GM18505 (cell line): ENCODE data around the gene THSD7B.
"Not testable (repeated sequence)": the region's sequence is repeated elsewhere in the genome, so short reads cannot be mapped to it uniquely, and the experiment has no call there.

Source experiments
- ATAC-seq: cut with Tn5 transposase; IDR thresholded peaks from one replicate; pipeline ENCODE4 v1.9.1; 2021; ENCODE audit not compliant: unreplicated experiment
- POLR2A ChIP-seq: IDR thresholded peaks from 4 replicates; pipeline ENCODE4 v1.6.1; 2011; ENCODE audit warnings: borderline replicate concordance; ENCODE audit not compliant: insufficient read depth, insufficient read length; ENCODE audit errors: extremely low read depth

The THSD7B gene, protein sequence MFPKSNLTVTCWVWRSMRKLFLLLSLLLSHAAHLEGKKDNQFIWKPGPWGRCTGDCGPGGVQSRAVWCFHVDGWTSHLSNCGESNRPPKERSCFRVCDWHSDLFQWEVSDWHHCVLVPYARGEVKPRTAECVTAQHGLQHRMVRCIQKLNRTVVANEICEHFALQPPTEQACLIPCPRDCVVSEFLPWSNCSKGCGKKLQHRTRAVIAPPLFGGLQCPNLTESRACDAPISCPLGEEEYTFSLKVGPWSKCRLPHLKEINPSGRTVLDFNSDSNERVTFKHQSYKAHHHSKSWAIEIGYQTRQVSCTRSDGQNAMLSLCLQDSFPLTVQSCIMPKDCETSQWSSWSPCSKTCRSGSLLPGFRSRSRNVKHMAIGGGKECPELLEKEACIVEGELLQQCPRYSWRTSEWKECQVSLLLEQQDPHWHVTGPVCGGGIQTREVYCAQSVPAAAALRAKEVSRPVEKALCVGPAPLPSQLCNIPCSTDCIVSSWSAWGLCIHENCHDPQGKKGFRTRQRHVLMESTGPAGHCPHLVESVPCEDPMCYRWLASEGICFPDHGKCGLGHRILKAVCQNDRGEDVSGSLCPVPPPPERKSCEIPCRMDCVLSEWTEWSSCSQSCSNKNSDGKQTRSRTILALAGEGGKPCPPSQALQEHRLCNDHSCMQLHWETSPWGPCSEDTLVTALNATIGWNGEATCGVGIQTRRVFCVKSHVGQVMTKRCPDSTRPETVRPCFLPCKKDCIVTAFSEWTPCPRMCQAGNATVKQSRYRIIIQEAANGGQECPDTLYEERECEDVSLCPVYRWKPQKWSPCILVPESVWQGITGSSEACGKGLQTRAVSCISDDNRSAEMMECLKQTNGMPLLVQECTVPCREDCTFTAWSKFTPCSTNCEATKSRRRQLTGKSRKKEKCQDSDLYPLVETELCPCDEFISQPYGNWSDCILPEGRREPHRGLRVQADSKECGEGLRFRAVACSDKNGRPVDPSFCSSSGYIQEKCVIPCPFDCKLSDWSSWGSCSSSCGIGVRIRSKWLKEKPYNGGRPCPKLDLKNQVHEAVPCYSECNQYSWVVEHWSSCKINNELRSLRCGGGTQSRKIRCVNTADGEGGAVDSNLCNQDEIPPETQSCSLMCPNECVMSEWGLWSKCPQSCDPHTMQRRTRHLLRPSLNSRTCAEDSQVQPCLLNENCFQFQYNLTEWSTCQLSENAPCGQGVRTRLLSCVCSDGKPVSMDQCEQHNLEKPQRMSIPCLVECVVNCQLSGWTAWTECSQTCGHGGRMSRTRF (N-terminal part only)

DNA sequence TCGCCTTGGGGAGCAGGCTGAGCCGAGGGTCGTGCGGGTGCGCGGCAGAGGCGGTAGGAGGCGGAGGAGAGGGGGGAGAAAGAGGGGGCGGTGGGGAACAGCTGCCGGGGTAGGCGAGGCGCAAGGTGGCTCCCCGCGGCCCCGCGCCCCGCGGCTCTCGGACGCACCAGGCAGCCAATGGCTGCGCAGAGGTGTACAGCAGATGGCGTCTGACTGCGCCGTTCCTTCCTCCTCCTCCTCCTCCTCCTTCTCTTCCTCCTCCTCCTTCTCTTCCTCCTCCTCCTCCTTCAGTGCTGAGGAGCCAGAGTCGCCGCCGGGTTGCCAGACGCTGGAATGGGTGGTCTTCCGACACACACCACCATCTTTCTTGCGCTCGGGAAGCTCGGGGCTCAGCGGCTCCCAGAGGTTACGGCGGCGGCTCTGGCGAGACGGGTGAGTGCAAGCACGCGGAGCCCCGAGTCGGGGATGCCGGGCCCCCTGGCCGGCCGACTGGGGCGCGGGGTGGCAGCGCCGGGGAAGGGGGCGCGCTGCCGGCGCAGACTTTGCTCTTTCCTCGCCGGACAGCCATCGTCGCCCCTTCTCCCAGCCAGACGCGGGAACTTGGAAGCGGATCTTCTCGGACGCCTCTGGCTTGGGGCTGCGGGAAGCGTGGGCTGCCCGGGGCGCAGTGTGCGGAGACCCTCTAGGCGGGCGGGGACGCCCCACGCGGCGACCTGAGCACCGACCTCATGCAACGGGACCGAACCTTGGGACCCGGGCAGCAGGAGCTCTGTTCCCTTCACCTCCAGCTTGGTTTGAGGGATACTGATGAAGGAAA lies at the start of gene THSD7B:
Gene THSD7B (plus strand): TSS at position 290 of the 817 bp plus-strand sequence. CDS start 116,634 bp downstream, outside the sequence.
- no peak for TF ChIP-seq POLR2A
- no peak for ATAC-seq

DNA sequence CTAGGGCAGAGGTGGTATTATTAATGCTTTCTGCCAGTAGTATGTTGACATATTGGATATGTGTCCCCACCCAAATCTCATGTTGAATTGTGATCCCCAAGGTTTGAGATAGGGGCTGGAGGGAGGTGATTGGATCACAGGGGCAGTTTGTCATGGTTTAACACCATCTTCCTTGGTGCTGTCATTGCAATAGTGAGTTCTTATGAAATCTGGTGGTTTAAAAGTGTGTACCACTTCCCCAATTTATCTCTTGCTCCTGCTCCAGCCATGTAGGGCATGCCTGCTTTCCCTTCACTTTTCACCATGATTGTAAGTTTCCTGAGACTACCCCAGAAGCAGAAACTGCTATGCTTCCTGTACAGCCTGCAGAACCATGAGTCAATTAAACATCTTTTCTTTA lies 47.1 kb upstream of the THSD7B start:
- ATAC-seq: no peak
- TF ChIP-seq POLR2A: no peak

DNA sequence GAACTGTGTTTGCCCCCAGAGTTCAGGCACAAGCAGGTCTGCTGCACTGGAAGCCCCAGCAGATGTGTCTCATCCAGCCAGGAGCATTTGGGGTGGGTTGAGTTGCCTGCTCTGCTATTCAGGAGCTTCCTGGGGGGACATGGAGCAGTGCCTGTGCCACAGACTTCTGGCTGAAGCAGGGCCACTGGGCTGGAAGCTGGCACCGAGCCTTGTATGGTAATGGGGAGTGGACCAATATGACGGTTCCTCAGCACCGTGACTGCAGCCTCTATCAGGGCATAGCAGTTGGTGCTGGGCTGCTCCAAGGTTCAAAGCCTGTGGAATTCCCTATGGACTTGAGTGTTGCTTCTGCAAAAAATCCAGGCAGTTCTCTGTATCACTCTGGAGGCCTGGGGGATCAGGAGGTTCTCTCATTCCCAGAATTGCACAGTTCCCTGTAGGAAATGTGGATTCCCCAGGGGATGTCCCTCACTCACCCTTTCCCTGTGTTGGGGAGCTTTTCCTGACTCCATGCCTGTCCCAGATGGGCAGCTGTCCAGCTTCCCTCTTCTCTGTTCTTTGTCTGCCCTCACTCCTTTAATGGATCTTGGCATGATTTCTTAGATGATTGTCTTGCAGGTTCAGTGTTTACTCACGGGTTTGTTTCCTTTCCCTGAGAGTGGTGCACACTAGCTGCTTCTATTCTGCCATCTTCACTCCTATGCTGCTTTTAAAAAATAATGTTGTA lies 37.2 kb upstream of the THSD7B start:
- ATAC-seq: no peak
- no peak for TF ChIP-seq POLR2A

DNA sequence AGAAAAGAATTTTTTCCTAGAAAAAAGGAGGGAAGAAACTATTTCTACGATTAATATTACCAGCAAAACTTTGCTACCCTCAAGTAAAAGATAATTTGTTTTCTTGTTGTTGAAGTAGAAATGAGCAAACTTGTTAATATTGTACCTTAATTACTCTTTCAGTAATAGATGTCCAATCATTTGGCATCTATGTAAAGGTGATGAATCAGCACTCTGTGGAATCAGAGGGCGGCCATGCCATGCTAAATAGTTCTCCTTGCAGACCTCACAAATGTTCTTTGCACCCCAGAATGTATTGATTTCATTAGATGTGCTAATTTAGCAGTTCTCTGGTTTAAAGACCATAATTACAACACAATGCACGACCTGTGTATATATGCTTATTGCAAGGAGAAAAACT lies 29.1 kb upstream of the THSD7B start:
- no peak for ATAC-seq
- TF ChIP-seq POLR2A: no peak

DNA sequence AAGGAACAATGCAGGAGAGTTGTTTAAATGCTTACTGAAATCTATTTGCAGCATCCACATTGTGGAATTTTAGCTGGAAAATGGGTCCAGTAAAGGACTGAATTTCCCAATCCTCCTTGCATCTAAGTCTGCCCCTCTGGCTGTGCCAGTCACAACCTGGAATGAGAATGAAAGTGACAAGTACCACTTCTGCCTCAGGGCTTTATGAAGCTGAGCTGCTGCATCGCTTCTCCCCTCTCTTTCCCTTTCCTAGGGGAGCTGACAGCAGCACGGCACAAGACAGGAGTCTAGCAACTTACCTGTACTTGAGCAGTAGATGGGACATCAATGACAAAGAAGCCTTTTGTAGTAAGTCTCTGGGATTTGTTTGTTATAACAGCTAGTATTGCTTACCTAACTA lies 27.3 kb upstream of the THSD7B start:
- TF ChIP-seq POLR2A: no peak
- ATAC-seq: no peak

DNA sequence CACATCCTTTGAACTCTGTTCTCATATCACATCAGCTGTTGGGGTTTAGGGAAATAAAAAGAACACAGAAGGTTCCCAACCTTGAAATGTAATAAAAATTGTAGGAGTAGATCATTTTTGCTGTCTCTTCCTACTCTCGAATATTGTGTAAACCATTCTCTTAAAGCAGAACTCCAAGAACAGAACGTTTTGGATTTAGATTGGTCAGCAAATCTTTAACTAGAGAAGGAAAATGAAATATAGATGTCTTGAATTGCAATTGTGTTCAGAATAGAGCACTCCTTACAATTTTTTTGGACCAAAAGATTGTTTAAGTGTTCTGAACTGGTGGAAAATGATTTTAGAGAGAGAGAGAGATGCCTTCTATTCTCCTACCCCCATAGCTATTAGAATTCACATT lies 23.9 kb upstream of the THSD7B start:
- no peak for ATAC-seq
- no peak for TF ChIP-seq POLR2A

DNA sequence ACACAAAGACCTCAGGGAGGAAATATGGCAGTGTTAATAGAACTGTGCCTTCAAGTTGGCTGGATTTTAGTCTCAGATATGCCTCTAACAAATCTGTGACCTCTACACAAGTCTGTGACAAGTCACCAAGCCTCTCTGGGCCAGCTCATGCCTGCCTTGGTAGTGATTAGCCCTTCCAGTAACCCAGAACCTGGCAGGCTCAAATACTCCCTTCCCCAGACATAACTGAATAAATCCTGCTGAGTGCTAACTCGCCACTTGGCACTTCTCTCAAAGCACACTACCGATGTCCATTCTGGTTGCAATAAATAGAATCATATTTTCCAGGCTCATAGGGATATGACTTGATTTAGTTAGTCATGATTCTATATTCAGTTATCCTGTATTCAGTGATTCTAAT lies 15.3 kb upstream of the THSD7B start:
- ATAC-seq: no peak
- no peak for TF ChIP-seq POLR2A

DNA sequence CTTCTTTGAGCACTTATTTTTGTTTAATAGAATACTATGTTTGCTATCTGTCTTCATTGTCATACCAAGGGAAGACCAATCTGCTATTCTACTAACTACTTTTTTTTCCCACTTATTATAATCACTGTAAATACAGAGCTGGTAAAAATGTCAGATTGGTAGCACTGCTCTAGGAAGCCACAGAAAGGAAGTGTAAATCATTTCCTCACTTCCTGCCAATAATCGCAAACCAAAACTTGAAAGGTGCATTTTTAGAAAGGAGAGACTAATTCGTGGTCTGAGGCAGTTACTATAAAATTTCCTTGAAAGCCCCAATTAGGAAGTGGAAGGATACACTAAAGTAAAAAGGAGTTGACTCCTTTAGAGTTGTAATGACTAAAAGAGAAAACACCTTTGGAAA lies 13.9 kb upstream of the THSD7B start:
- TF ChIP-seq POLR2A: no peak
- no peak for ATAC-seq

DNA sequence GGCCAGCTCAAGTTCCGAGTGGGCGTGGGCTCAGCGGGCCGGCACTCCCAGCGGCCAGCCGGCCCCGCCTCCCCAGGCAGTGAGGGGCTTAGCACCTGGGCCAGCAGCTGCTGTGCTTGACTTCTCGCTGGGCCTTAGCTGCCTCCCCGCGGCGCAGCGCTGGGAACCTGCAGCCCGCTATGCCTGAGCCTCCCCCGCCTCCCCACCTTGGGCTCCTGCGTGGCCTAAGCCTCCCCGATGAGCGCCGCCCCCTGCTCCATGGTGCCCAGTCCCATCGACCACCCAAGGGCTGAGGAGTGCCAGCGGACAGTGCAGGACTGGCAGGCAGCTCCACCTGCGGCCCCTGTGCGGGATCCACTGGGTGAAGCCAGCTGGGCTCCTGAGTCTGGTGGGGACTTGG lies 6.8 kb upstream of the THSD7B start:
- ATAC-seq: not testable (repeated sequence)

DNA sequence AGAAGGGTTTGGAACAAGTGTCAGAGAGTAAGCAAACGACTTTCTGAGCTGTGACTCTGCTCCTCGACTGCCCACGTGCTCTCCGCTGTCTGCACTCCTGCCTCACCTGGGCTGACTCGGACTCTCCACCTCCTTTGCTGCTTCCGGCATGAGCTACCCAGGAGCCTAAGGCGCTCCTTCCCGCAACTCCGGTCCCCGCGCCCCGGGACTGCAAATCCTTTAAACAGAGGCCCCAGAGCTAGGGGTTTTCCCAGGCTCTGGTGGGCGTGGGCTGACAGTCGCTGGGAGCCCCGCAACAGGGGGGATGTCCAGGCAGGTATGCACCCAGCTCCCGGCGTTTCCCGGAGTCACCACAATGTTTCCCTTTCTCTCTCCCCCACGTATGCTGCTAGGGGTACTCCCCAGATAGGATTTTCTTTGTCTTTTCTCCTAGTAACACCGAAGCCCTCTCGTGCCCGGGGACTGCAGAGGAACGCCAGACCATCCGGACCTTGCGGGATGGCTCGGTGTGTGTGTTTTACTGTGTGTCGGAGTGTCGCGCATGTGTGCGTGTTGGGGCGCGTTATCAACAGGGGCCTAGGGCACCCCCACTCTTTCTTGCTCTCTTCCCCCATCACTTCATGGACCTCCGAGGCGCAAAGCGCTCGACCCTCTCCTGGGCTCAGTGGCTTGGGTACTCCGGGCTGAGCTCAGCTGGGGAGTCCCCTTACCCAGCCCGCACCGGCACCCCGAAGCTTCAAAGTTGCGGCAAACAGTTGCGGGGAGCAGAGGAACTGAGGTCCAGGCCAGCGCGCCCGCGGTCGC lies 691 bp upstream of the THSD7B start:
- no peak for TF ChIP-seq POLR2A

DNA sequence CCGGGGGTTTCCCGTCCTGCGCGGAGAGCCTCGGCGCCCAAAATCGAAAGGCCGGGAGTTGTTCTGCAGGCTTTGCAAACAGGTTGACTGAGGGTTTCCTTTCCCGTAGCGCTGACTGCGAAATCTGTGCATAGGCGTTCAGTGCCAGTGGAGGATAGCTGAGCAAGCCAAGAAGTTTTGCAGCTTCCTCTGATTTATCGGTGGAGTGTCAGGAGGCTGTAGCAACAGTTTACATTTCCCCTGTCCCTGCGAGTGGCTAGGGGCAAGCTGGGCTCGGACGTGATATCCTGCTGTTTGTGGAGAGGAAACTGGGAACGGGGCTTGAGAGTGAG lies 694 bp downstream of the THSD7B start:
- ATAC-seq: no peak
- no peak for TF ChIP-seq POLR2A

More for the DNA sequence above, 691 bp upstream of the THSD7B start:
- ATAC-seq: no peak
